Limb (tissue), 2 donors: ENCODE measurements around the gene SALL4.
"Not testable (repeated sequence)": the region's sequence is repeated elsewhere in the genome, so short reads cannot be mapped to it uniquely, and the experiment has no call there.

ENCODE experiments used
- DNase-seq, 2 donors: peaks; one replicate each; pipeline ENCODE4 v3.0.0-alpha.2; 2016; ENCODE audit errors: extremely low spot score in 2 of 2

The SALL4 gene

DNA sequence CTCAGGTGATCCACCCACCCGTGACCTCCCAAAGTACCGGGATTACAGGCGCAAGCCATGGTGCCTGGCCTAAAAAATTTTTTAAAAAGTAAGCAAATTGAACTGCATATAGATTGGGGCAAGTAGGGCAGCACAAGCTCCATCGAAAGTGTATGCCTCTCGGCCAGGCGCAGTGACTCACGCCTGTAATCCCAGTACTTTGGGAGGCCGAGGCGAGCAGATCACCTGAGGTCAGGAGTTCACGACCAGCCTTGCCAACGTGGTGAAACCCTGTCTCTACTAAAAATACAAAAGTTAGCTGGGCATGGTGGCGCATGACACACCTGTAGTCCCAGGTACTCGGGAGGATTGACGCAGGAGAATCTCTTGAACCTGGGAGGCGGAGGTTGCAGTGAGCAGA lies 64.1 kb downstream of the SALL4 start:
- not testable (repeated sequence) for DNase-seq

GRCh38 chr20:51736947-51737346 lies 65.4 kb downstream of the SALL4 start:
- no peak for DNase-seq

- no peak for DNase-seq
Measured at GRCh38 chr20:51735728-51736600, 66.4 kb downstream of the SALL4 start.

- no peak for DNase-seq
Measured at GRCh38 chr20:51734876-51735720, 67.2 kb downstream of the SALL4 start.

- no peak for DNase-seq
Measured at GRCh38 chr20:51733070-51733469, 69.3 kb downstream of the SALL4 start.
